HPDE6-E6E7 (cell line): ENCODE measurements around the gene EPS8.
"Not testable (repeated sequence)": the region's sequence is repeated elsewhere in the genome, so short reads cannot be mapped to it uniquely, and the experiment has no call there.

Source experiments
- DNase-seq: peaks from one replicate; pipeline ENCODE4 v3.0.0; 2011; ENCODE audit warnings: missing footprints; ENCODE audit errors: extremely low spot score

EPS8 gene

DNA sequence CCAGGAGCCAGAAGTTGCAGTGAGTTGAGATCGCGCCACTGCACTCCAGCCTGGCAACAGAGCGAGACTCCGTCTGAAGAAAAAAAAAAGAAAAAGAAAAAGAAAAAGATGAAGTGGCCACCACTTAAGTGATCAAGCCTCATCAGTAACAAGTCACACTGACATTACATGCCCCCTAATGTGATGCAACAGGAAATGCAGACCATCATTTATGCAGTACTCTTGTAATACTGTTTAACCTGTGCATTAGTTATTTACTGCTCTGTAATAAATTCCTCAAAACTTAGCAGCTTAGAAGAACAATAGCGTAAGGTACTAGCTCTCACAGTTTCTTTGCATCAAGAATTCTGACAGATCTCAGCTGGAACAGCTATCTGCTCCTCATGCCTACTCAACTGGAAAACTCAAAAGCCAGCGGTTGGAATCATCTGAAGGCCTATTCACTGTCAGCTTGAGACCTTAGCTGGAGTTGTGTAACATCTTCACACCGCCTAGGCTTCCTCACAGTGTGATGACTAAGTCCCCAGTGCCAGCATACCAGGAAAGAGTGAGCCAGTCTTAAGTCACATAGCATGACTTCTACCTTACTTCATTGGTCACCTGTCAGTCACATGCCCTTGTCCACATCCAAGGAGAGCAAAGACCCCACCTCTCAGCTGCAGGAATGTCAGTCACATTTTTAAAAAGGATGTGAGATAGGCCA is 31.5 kb downstream of the EPS8 start:
- peak; percentile 50 for DNase-seq

DNA sequence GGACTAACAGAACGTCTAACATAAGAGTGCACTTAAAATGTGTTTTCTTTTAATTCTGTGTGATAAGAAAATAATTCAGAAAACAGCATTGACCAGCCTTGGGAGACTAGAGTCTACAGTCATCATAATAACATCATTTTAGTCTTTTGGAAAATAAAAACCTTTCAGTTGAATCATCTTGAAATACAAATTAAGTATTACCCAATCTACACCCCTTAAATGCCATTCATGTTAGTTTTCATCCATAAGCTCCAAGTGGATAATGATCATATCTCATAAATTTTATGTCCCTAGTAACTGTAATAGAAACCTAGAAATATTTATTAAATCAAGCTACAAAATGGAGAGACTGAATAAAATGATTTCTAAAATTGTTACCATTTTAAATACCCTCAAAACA is 32.4 kb downstream of the EPS8 start:
- DNase-seq: no peak

- DNase-seq: no peak
Observed at GRCh38 chr12:15754233-15754632, 35.0 kb downstream of the EPS8 start.

- DNase-seq: no peak
Observed at GRCh38 chr12:15752785-15753184, 36.4 kb downstream of the EPS8 start.

- DNase-seq: no peak
Observed at GRCh38 chr12:15751741-15752140, 37.4 kb downstream of the EPS8 start.

- no peak for DNase-seq
Observed at GRCh38 chr12:15749937-15750336, 39.3 kb downstream of the EPS8 start.

GRCh38 chr12:15741870-15742269 is 47.3 kb downstream of the EPS8 start:
- not testable (repeated sequence) for DNase-seq

DNA sequence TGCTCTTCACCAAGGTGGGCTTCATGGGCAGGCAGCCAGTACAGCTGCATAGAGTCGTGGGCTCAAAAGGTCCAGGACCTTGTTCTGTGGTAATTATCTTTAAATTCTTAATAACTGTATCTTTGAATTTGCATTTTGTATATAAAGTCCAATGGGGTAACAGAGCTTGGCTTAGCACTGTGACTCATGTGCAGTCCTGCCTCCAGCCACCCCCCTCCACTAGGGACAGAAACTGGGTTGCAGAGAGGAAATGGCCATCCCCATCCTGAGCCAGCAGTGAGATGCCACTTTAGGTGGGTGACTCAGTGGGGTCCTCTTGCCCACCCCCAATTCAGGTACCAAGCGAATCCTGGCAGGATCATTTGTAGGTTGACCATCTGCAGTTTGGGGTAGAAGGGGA is 48.1 kb downstream of the EPS8 start:
- DNase-seq: peak; percentile 3

DNA sequence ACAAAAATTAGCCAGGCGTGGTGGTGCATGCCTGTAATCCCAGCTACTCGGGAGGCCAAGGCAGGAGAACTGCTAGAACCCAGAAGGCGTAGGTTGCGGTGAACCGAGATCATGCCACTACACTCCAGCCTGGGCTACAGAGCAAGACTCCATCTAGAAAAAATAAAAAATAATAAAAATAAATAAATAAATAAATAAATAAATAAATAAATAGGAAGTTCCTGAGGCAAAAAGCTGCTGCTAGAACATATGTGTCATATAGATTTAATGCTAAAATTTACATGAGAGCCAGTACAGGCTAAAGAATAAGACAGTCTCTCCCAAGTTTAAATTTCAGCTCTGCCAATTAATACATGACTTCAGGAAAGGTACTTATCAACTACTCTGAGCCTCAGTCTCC is 48.8 kb downstream of the EPS8 start:
- DNase-seq: not testable (repeated sequence)

DNA sequence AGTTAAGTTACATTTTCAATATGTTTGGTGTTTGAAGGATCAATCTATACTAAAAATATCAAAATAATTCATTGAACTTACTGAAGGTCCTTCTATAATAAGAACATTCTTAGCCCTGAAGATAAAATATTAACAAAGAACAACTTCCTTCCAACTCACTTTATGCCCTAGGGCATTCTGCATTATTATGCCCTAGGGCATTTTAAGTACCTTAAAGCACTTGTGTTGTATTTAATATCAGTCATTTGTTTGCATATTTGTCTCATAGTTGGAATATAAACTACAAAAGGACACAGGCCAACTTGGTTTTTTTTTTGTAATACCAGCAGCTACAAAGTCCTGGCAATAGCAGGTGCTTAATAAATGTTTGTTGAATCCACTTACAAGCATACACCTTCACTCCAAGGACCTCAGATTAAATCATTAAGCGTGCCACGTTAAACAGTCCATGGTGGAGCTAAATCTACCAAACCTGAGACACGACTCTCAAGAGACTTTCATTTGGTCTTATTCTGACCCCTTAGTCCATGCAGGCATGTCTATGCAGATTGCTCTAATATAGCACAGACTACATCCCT is 50.7 kb downstream of the EPS8 start:
- no peak for DNase-seq

DNA sequence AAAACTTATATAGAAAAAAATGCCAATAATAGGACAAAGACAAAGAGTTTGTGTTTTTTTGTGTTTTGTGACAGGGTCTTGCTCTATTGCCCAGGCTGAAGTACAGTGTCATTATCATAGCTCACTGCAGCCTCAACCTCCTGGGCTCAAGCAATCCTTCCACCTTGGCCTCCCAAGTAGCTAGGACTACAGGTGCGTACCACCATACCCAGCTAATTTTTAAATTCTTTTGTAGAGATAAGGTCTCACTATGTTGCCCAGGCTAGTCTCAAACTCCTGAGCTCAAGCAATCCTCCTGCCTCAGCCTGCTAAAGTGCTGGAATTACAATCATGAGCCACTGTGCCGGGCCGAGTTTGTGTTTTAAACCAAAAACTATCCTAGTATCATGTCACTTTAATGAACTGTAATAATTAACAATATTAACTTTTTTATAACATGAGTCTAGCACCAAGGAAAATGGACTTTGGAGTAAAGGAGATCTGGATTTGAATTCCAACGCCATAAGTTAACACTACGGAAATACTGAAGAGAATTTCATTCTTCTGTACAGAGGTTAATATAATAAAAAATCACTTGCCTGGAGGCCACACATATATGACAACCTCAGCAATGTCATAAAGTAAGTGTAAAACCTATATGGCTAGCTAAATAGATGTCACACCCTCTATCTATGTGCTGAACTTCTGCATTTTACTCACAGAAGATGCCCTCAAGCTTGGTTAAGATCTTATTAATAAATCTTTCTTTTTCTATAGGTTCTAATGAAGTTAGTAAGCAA is 53.2 kb downstream of the EPS8 start:
- DNase-seq: no peak

GRCh38 chr12:15733136-15733535 is 56.1 kb downstream of the EPS8 start:
- no peak for DNase-seq

GRCh38 chr12:15732341-15733061 is 56.7 kb downstream of the EPS8 start:
- no peak for DNase-seq

DNA sequence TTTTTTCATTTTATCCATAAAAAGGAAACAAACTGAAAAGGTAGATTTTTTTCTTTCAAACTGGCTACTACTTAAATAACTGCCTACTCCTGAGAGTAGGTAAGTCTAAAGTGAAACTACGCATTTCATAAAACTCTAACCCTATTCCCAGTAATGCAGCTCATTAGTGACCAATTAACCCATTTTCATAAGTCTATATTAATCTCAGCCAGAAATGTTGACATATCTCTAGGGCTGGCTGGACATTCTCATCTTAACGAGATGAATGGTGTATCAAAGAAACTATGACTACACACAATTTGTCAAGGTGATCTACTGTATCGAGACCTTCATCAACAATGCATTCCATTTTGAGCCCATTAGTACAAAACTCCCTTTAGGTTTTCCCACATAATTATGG is 57.2 kb downstream of the EPS8 start:
- DNase-seq: no peak

DNA sequence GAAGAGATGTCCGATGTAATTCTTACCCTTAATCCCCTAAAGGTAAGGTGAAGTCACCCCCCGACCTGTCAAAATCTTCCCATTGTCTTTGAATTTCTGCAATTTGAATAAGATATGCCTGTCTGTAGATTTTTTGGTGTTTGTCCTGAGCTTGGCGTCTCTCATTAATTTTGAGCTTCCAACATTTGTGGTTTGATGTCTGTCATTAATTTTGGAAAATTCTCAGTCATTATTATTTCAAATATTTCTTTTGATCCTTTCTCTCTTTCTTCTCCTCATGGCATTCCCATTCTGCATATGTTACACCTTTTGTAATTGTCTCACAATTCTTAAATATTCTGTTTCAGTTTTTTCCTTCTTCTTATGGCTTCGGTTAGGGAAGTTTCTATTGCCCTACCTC is 60.1 kb downstream of the EPS8 start:
- no peak for DNase-seq

GRCh38 chr12:15728118-15728598 is 61.0 kb downstream of the EPS8 start:
- DNase-seq: peak; percentile 1

- no peak for DNase-seq
Observed at GRCh38 chr12:15726878-15727150, 62.4 kb downstream of the EPS8 start.

DNA sequence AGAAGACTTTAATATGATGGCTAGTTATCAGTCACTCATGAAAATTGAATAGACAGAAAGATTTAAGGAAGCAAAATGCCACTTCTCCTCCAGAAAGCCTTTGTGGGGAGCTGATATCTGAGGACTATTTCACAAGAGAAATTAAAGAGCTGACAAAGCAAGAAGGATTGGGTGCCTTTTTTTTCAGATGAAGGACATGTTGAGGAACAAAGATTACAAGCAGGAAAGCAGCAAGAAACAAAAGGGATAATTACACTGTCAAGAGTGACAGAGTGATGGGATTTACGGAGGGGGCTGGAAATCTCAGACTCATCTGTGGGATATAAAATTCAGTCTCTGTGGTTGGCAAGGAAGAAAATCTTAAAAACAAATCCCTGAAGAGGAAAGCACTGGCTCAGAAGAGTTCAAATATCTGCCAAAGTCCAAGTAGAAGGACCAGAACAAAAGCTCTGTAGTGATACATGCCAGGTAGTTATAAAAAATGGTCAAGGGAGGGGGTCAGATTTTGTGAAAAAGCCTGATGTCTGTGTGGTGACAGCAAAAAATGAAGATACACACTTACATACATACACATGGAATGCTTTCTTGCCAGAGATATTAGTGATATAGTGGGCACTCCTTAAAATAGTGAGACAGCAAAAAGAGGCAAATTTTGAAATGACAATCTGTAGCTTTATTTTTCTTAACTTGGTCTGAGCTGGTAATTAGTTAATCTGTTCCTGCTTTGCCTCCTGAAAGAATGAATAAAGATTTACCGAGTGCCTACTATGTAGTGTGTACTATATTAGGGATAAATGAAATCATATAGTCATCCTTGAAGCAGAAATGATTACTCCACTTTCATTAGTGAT is 62.9 kb downstream of the EPS8 start:
- DNase-seq: no peak

- DNase-seq: no peak
Observed at GRCh38 chr12:15722951-15723350, 66.2 kb downstream of the EPS8 start.

GRCh38 chr12:15721316-15722115 is 67.7 kb downstream of the EPS8 start:
- no peak for DNase-seq

DNA sequence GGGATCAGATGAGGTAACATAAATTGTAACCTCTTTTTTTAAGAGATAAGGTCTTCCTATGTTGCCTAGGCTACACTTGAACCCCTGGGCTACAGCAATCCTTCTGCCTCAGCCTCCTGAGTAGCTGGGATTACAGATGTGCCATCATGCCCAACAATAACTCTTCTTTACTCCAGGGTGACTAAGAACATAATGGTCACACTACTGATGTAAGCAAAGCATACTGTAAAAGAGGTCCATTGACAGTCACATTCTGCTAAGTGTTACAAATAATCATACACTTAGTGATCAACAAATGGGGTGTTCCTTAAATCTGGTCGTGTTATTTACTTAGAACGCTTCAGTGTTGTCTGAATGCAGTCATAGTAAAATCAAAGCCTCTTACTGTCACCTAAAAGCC is 68.9 kb downstream of the EPS8 start:
- no peak for DNase-seq
